Measurements from ENCODE around the gene SPPL2B. TPM values are rescaled to one million over a fixed set of nuclear protein-coding genes. Genes with fewer than 3 reads are reported as not detected.

The SPPL2B gene
- total RNA-seq, 1 donor from 2014 or later: 153 TPM

DNA sequence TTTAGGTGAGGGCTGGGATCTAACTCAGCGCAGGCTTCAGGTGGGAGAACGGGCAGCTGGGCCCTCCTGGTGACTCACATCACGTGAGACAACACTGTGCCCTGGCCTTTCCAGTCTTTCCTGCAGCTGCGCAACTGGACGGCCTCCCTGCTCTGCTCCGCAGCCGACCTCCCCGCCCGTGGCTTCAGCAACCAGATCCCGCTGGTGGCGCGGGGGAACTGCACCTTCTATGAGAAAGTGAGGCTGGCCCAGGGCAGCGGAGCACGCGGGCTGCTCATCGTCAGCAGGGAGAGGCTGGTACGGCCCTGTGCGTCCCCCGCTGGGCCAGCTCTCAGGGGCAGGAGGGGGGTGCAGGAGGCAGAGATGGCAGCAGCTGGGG is 8.8 kb downstream of the SPPL2B start:
- no peak for DNase-seq (ENCODE audit: low spot score, unreplicated experiment)
- no peaks in the 10 kb centered on the region for H3K27me3 Mint-ChIP-seq
- TF ChIP-seq, protein P1, sequence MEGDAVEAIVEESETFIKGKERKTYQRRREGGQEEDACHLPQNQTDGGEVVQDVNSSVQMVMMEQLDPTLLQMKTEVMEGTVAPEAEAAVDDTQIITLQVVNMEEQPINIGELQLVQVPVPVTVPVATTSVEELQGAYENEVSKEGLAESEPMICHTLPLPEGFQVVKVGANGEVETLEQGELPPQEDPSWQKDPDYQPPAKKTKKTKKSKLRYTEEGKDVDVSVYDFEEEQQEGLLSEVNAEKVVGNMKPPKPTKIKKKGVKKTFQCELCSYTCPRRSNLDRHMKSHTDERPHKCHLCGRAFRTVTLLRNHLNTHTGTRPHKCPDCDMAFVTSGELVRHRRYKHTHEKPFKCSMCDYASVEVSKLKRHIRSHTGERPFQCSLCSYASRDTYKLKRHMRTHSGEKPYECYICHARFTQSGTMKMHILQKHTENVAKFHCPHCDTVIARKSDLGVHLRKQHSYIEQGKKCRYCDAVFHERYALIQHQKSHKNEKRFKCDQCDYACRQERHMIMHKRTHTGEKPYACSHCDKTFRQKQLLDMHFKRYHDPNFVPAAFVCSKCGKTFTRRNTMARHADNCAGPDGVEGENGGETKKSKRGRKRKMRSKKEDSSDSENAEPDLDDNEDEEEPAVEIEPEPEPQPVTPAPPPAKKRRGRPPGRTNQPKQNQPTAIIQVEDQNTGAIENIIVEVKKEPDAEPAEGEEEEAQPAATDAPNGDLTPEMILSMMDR (IDR thresholded peaks at IDR 0.05; ENCODE audit: unreplicated experiment): peak; percentile 32
- peaks cover 3% of the 10 kb centered on the region for H3K36me3 Mint-ChIP-seq (ENCODE audit: insufficient read depth)
- no peaks in the 10 kb centered on the region for H3K9me3 Mint-ChIP-seq (ENCODE audit: low read depth)
- peak overlapping the region; percentile 64 for H3K27ac Mint-ChIP-seq
- peaks cover 4% of the 10 kb centered on the region for H3K4me1 Mint-ChIP-seq (ENCODE audit: low read depth)
- no peak overlapping the region for H3K4me3 Mint-ChIP-seq (ENCODE audit: low read depth)

GRCh38 chr19:2338055-2338615 is 9.7 kb downstream of the SPPL2B start:
- Mint-ChIP-seq H3K27me3 (no peaks in the 10 kb centered on the region), H3K4me3 (ENCODE audit: low read depth) (no peak overlapping the region), H3K27ac (no peak overlapping the region), H3K9me3 (ENCODE audit: low read depth) (no peaks in the 10 kb centered on the region), H3K36me3 (ENCODE audit: insufficient read depth) (peaks cover 3% of the 10 kb centered on the region), H3K4me1 (ENCODE audit: low read depth) (peaks cover 4% of the 10 kb centered on the region)
- DNase-seq (ENCODE audit: low spot score, unreplicated experiment): no peak
- TF ChIP-seq, protein P1 (IDR thresholded peaks at IDR 0.05; ENCODE audit: unreplicated experiment): no peak

- Mint-ChIP-seq H3K27ac (no peak overlapping the region), H3K27me3 (no peaks in the 10 kb centered on the region), H3K9me3 (ENCODE audit: low read depth) (no peaks in the 10 kb centered on the region), H3K4me3 (ENCODE audit: low read depth) (no peak overlapping the region), H3K4me1 (ENCODE audit: low read depth) (peaks cover 2% of the 10 kb centered on the region), H3K36me3 (ENCODE audit: insufficient read depth) (peaks cover 3% of the 10 kb centered on the region)
- TF ChIP-seq, protein P1 (IDR thresholded peaks at IDR 0.05; ENCODE audit: unreplicated experiment): no peak
- no peak for DNase-seq (ENCODE audit: low spot score, unreplicated experiment)
Observed at GRCh38 chr19:2338751-2339643, 10.5 kb downstream of the SPPL2B start.

DNA sequence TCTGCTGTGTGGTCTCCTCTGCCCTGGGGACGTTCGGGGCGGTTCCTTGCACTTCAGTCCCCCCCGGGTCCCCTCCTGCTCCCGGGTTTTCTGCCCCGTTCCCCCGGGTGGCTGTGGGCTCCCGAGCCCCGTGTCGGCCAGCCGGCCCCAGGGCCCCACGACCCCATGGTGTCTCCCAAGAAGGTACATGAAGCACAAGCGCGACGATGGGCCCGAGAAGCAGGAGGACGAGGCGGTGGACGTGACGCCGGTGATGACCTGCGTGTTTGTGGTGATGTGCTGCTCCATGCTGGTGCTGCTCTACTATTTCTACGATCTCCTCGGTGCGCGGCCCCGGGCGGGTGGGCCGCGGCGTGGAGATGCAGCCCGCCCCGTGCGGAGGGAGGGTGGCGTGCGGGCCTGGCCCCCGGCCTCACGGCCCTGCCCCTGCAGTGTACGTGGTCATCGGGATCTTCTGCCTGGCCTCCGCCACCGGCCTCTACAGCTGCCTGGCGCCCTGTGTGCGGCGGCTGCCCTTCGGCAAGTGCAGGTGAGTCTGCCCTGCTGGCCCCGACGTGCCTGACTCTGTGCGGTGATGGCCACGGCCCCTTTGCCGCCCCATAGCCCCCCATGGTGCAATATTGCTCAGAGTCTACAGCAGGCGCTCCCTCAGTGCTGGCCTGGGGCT is 11.3 kb downstream of the SPPL2B start:
- H3K27ac Mint-ChIP-seq: no peak overlapping the region
- no peaks in the 10 kb centered on the region for H3K27me3 Mint-ChIP-seq
- no peak for DNase-seq (ENCODE audit: low spot score, unreplicated experiment)
- no peak overlapping the region for H3K4me3 Mint-ChIP-seq (ENCODE audit: low read depth)
- H3K4me1 Mint-ChIP-seq (ENCODE audit: low read depth): peaks cover 2% of the 10 kb centered on the region
- peaks cover 3% of the 10 kb centered on the region for H3K36me3 Mint-ChIP-seq (ENCODE audit: insufficient read depth)
- TF ChIP-seq, protein P1 (IDR thresholded peaks at IDR 0.05; ENCODE audit: unreplicated experiment): no peak
- no peaks in the 10 kb centered on the region for H3K9me3 Mint-ChIP-seq (ENCODE audit: low read depth)

DNA sequence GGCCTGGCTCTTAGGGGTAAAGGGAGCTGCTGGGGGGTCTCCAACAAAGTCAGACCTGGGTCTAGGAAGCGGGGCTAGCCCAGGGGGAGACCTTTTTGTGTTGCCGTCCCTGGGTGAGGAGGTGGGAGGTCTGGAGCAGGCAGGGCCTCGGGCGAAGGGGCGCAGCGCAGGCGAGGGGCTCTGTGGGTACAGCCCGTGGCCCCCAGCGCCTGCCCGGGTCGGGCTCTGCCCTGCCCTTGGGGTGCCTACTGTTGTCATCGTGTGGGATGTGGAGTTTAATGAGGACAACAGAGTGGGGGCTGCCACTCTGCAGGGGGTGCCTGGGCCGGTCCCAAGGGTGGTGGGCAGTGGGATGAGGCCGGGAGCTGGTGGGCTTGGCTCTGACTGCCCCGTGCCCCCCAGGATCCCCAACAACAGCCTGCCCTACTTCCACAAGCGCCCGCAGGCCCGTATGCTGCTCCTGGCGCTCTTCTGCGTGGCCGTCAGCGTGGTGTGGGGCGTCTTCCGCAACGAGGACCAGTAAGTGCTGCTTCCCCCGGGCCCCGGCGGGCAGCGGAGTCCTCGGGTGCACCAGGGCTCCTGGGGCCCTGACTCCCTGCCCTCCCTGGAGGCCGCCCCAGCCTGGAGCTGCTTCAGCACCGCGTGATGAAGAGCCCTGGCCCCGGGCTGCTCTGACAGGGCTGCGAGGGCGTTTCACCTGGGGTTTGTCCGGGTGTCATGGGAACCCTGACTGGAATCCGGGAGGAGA is 12.2 kb downstream of the SPPL2B start:
- H3K27me3 Mint-ChIP-seq: no peaks in the 10 kb centered on the region
- H3K9me3 Mint-ChIP-seq (ENCODE audit: low read depth): no peaks in the 10 kb centered on the region
- TF ChIP-seq, protein P1 (IDR thresholded peaks at IDR 0.05; ENCODE audit: unreplicated experiment): no peak
- peaks cover 2% of the 10 kb centered on the region for H3K36me3 Mint-ChIP-seq (ENCODE audit: insufficient read depth)
- H3K4me1 Mint-ChIP-seq (ENCODE audit: low read depth): peaks cover 2% of the 10 kb centered on the region
- no peak overlapping the region for H3K4me3 Mint-ChIP-seq (ENCODE audit: low read depth)
- DNase-seq (ENCODE audit: low spot score, unreplicated experiment): no peak
- H3K27ac Mint-ChIP-seq: no peak overlapping the region

Measured in progenitor cell of endocrine pancreas (in vitro differentiated cells).